ENCODE results near the gene TAS2R14. TPM values are rescaled to one million over a fixed set of nuclear protein-coding genes. Genes with fewer than 3 reads are reported as not detected.

The TAS2R14 gene
- total RNA-seq, 4 donors from 2014 or later: 0.27 to 3.0 (median 0.29) TPM; not detected in 1

GRCh38 chr12:10896854-10897253 is 42.2 kb downstream of the TAS2R14 start:
- H3K27ac ChIP-seq: no peak overlapping the region
- TF ChIP-seq CTCF (IDR thresholded peaks at IDR 0.05 in 4 of 5, conservative IDR thresholded peaks at IDR 0.05 in 1 of 5): no peak
- TF ChIP-seq POLR2A (IDR thresholded peaks at IDR 0.05): no peak
- DNase-seq: no peak
- H3K36me3 ChIP-seq: peaks cover 0 to 2% of the 10 kb centered on the region in 2 donors
- H3K9me3 ChIP-seq: no peaks in the 10 kb centered on the region
- ATAC-seq: no peak
- no peaks in the 10 kb centered on the region for H3K27me3 ChIP-seq
- no peak overlapping the region for H3K4me3 ChIP-seq
- in situ Hi-C loops (cut with MboI; ENCODE audit: low sequenced_read_pairs in 4 of 4) (no loop called here), intact Hi-C loops (cut with DNase I; ENCODE audit: low total_unique reads) (no loop called here)
- H3K4me1 ChIP-seq: no peaks in the 10 kb centered on the region

- in situ Hi-C loops (cut with MboI; ENCODE audit: low sequenced_read_pairs in 4 of 4): no loop called here
- DNase-seq (no peak), ATAC-seq (no peak)
- Histone ChIP-seq H3K36me3 (peaks cover 0 to 2% of the 10 kb centered on the region in 2 donors), H3K9me3 (no peaks in the 10 kb centered on the region), H3K4me1 (no peaks in the 10 kb centered on the region), H3K27ac (no peak overlapping the region), H3K4me3 (no peak overlapping the region), H3K27me3 (no peaks in the 10 kb centered on the region)
- intact Hi-C loops (cut with DNase I; ENCODE audit: low total_unique reads): no loop called here
- TF ChIP-seq CTCF (IDR thresholded peaks at IDR 0.05 in 4 of 5, conservative IDR thresholded peaks at IDR 0.05 in 1 of 5) (no peak), POLR2A (IDR thresholded peaks at IDR 0.05) (no peak)
Measured at GRCh38 chr12:10891937-10892336, 47.1 kb downstream of the TAS2R14 start.

GRCh38 chr12:10889226-10889625 is 49.8 kb downstream of the TAS2R14 start:
- in situ Hi-C loops (cut with MboI; ENCODE audit: low sequenced_read_pairs in 4 of 4): no loop called here
- intact Hi-C loops (cut with DNase I; ENCODE audit: low total_unique reads): no loop called here
- no peaks in the 10 kb centered on the region for H3K36me3 ChIP-seq
- H3K9me3 ChIP-seq: no peaks in the 10 kb centered on the region
- H3K4me3 ChIP-seq: no peak overlapping the region
- no peak overlapping the region for H3K27ac ChIP-seq
- no peak for ATAC-seq
- H3K4me1 ChIP-seq: no peaks in the 10 kb centered on the region
- no peak for TF ChIP-seq POLR2A (IDR thresholded peaks at IDR 0.05)
- no peak for TF ChIP-seq CTCF (IDR thresholded peaks at IDR 0.05 in 4 of 5, conservative IDR thresholded peaks at IDR 0.05 in 1 of 5)
- no peak for DNase-seq
- no peaks in the 10 kb centered on the region for H3K27me3 ChIP-seq

Other genes starting within 250 kb of the TAS2R14 start
- gene YBX3, start 215.9 kb downstream of the TAS2R14 start, total RNA-seq: 1,000 to 10,000 TPM; 3,451 to 6,393 (median 4,786) TPM
- gene TAS2R7, start 136.6 kb downstream of the TAS2R14 start, total RNA-seq: not detected
- gene TAS2R8, start 132.0 kb downstream of the TAS2R14 start, total RNA-seq: under 1 TPM in 1 of 4 donors, not detected in 3; 0.36 TPM
- 1 to 10 TPM in 1 of 4 donors, not detected in 3; 1.1 TPM for gene TAS2R9, start 129.1 kb downstream of the TAS2R14 start, total RNA-seq
- gene TAS2R10, start 112.9 kb downstream of the TAS2R14 start, total RNA-seq: under 1 TPM in 1 of 4 donors, not detected in 3; 0.51 TPM
- 1 to 10 TPM in 2 of 4 donors, not detected in 2; 1.2 to 3.5 TPM for gene PRR4, start 89.8 kb downstream of the TAS2R14 start, total RNA-seq
- gene PRH1, start 55.0 kb downstream of the TAS2R14 start, total RNA-seq: 10 to 100 TPM in 1 of 4 donors, 1 to 10 TPM in 3; 2.2 to 21.0 (median 2.9) TPM
- gene TAS2R13, start 29.7 kb downstream of the TAS2R14 start, total RNA-seq: 1 to 10 TPM in 1 of 4 donors, under 1 TPM in 1, not detected in 2; 0.26 to 3.8 TPM
- gene PRH2, start 10.0 kb downstream of the TAS2R14 start, total RNA-seq: not detected
- gene TAS2R50, start 47.6 kb upstream of the TAS2R14 start, total RNA-seq: 1 to 10 TPM in 1 of 4 donors, not detected in 3; 4.9 TPM
- 1 to 10 TPM in 1 of 4 donors, under 1 TPM in 1, not detected in 2; 0.53 to 3.6 TPM for gene TAS2R20, start 59.0 kb upstream of the TAS2R14 start, total RNA-seq
- 1 to 10 TPM in 1 of 4 donors, not detected in 3; 2.5 TPM for gene TAS2R19, start 83.4 kb upstream of the TAS2R14 start, total RNA-seq
- gene TAS2R31, start 92.1 kb upstream of the TAS2R14 start, total RNA-seq: 1 to 10 TPM in 2 of 4 donors, not detected in 2; 3.5 to 3.6 TPM
- gene TAS2R46, start 123.0 kb upstream of the TAS2R14 start, total RNA-seq: 1 to 10 TPM in 1 of 4 donors, not detected in 3; 1.5 TPM
- 1 to 10 TPM in 1 of 4 donors, not detected in 3; 2.8 TPM for gene TAS2R43, start 153.1 kb upstream of the TAS2R14 start, total RNA-seq
- gene TAS2R30, start 195.4 kb upstream of the TAS2R14 start, total RNA-seq: 1 to 10 TPM in 1 of 4 donors, under 1 TPM in 2, not detected in 1; 0.29 to 2.1 (median 0.34) TPM
- gene SMIM10L1, start 231.9 kb upstream of the TAS2R14 start, total RNA-seq: 10 to 100 TPM; 13.4 to 20.7 (median 16.2) TPM
- gene TAS2R42, start 247.7 kb upstream of the TAS2R14 start, total RNA-seq: not detected